Heart right ventricle (tissue), 16 donors: ENCODE measurements around the gene SLC29A4. TPM values are rescaled to one million over a fixed set of nuclear protein-coding genes. Genes with fewer than 3 reads are reported as not detected.
"Not testable (repeated sequence)": the region's sequence is repeated elsewhere in the genome, so short reads cannot be mapped to it uniquely, and the experiment has no call there.

ENCODE experiments used
- ATAC-seq, 8 donors: fragments of 200-7000 bp; cut with Tn5 transposase; one replicate each; pipeline ENCODE4 v1.9.1; 2020; ENCODE audit warnings: mild to moderate bottlenecking in 8 of 8, moderate library complexity in 8 of 8, moderate number of reproducible peaks in 1 of 8
- DNase-seq, 2 donors: peaks; one replicate each; pipeline ENCODE4 v3.0.0-alpha.2; 2020
- H3K27ac ChIP-seq, 10 donors: fragments of 200-600 bp; sonication (generic) in 2 of 10; one replicate each; pipeline versions ENCODE4 v1.5.0 to v1.8.0; 2020 to 2022; ENCODE audit warnings: mild to moderate bottlenecking in 3 of 10
- H3K27me3 ChIP-seq, 7 donors: fragments of 200-600 bp; one replicate each; pipeline ENCODE4 v1.8.0; 2021 to 2022; ENCODE audit warnings: mild to moderate bottlenecking in 2 of 7
- H3K36me3 ChIP-seq, 9 donors: fragments of 200-600 bp; sonication (generic) in 1 of 9; one replicate each; pipeline versions ENCODE4 v1.5.0 to v1.8.0; 2020 to 2022; ENCODE audit warnings: mild to moderate bottlenecking in 2 of 9
- H3K4me1 ChIP-seq, 9 donors: fragments of 200-600 bp; sonication (generic) in 1 of 9; one replicate each; pipeline versions ENCODE4 v1.5.0 to v1.8.0; 2020 to 2022; ENCODE audit warnings: mild to moderate bottlenecking in 4 of 9
- H3K4me3 ChIP-seq, 10 donors: fragments of 200-600 bp; sonication (generic) in 2 of 10; one replicate each; pipeline versions ENCODE4 v1.5.0 to v1.8.0; 2020 to 2022; ENCODE audit warnings: mild to moderate bottlenecking in 7 of 10, moderate library complexity in 2 of 10
- H3K9me3 ChIP-seq, 11 donors: fragments of 200-600 bp in 10 of 11; sonication (generic) in 2 of 11; one replicate each; pipeline versions ENCODE4 v1.5.0 to v1.8.0; 2013 to 2022; ENCODE audit warnings: mild to moderate bottlenecking in 2 of 11, control low read depth in 1 of 11, moderate library complexity in 1 of 11
- WGBS, 2 donors: extraction: QIAGEN DNeasy Blood & Tissue Kit; methylation state at CpG; one replicate each; pipeline ENCODE4 v1.1.7; 2013; ENCODE audit warnings: inconsistent platforms in 1 of 2; 5-methylcytosine and 5-hydroxymethylcytosine counted together
- intact Hi-C, 10 donors: fragments of 100-400 bp; cut with DNase I; formaldehyde crosslinking; loops; one replicate each; pipeline versions ENCODE4 v1.11.1 to v1.14.2; 2022
- polyA plus RNA-seq, 2 donors: library from polyadenylated mRNA; stranded (reverse); fragments of 200-250 nt; gene quantifications; one replicate each; pipeline ENCODE4 v1.2.3, GENCODE V29; 2013
- total RNA-seq, 10 donors: library from RNA; stranded (reverse); fragmentation: NEBNext Ultra II Directional in 3 of 10; extraction: Animal tissue kit (Norgen Biotek cat#: 25700) in 3 of 10; gene quantifications; one replicate each; pipeline versions ENCODE4 v1.2.1 to v1.2.4, GENCODE V29; 2021 to 2023
- TF ChIP-seq, protein P1 (sequence below), 9 donors: fragments of 200-600 bp; sonication (generic) in 2 of 9; IDR thresholded peaks; one replicate each; pipeline versions ENCODE4 v1.5.0 to v1.8.0; 2021 to 2022; ENCODE audit warnings: antibody characterized with exemption in 9 of 9, mild to moderate bottlenecking in 5 of 9, moderate library complexity in 1 of 9
- donor health status: Arrhythmogenic right ventricular cardiomyopathy.
- donor health status: ischemic (EF 13 %, LVEDD 7.1; RV severe dilation, severe dysfunction).
- donor health status: healthy with polysubstance abuse.
- donor health status: DM: no; HTN: yes; CAD: no.
- donor health status: DM: no; HTN: no; CAD: no.
- donor health status: ischemic (EF 25% LVEDD 6.9; RV normal size, moderate dysfunction).
- donor health status: ischemic (EF 25% LVEDD 5.7; RV mildly dilated, moderate dysfunction).
- donor health status: healthy.
- donor health status: DM: yes; HTN: yes; CAD: no.
- donor health status: Ischemic cardiomyopathy.
- donor health status: ischemic (EF 35%, LVEDD 5.7; RV mildly dilated, moderate dysfunction).
- donor health status: nonischemic (EF 11% LVEDD 7.7; RV severe dilation, severe dysfunction).
- donor health status: DM: yes; HTN: yes; CAD: no.
- donor health status: PGD.
- donor health status: ischemic (EF 29% LVEDD 5.4; RV normal size, mild dysfunction).
- donor health status: nonischemic (EF 23%, LVEDD 6.1; RV moderate dilation, normal function).

SLC29A4 gene
- total and polyA plus RNA-seq, 12 donors = 0.94 to 5.3 (median 2.1) TPM

DNA sequence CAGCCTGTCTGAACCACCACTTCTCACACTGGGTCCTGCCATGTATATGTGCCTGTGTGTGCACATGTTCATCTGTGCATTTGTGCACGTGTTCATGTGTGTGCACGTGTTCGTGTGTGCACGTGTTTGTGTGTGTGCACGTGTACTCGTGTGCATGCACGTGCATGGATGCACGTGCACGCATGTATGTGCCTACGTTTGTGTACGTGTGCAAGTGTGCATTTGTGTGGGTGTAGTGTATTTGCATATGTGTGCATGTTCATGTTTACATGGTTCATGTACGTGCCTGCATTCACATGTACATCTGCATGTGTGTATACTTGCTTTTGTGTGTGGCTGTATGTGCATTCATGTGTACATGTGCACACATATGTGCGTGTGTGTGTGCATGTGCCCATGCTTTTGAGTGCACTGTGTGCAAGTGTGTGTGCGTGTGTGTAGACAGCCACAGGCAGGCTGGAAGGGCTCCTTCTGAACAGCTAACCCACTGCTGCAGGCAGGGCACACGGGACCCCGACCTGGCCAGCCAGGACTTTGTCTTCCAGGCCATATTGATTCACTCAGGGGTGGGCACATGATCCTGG lies 28.2 kb downstream of the SLC29A4 start:
- DNase-seq (no peak), ATAC-seq (no peak)
- TF ChIP-seq, protein P1, sequence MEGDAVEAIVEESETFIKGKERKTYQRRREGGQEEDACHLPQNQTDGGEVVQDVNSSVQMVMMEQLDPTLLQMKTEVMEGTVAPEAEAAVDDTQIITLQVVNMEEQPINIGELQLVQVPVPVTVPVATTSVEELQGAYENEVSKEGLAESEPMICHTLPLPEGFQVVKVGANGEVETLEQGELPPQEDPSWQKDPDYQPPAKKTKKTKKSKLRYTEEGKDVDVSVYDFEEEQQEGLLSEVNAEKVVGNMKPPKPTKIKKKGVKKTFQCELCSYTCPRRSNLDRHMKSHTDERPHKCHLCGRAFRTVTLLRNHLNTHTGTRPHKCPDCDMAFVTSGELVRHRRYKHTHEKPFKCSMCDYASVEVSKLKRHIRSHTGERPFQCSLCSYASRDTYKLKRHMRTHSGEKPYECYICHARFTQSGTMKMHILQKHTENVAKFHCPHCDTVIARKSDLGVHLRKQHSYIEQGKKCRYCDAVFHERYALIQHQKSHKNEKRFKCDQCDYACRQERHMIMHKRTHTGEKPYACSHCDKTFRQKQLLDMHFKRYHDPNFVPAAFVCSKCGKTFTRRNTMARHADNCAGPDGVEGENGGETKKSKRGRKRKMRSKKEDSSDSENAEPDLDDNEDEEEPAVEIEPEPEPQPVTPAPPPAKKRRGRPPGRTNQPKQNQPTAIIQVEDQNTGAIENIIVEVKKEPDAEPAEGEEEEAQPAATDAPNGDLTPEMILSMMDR (IDR thresholded peaks at IDR 0.05) = no peak
- peaks cover 0 to 92% (median 36%) of the 10 kb centered on the region in 9 donors for H3K36me3 ChIP-seq
- intact Hi-C loops = no loop called here
- no peaks in the 10 kb centered on the region for H3K27me3 ChIP-seq
- no peak overlapping the region for H3K27ac ChIP-seq
- 91 to 95% methylated on average over 16 of the region's 16 CpGs for WGBS, 2 donors
- H3K4me3 ChIP-seq = no peak overlapping the region
- no peaks in the 10 kb centered on the region for H3K9me3 ChIP-seq
- H3K4me1 ChIP-seq = no peaks in the 10 kb centered on the region

DNA sequence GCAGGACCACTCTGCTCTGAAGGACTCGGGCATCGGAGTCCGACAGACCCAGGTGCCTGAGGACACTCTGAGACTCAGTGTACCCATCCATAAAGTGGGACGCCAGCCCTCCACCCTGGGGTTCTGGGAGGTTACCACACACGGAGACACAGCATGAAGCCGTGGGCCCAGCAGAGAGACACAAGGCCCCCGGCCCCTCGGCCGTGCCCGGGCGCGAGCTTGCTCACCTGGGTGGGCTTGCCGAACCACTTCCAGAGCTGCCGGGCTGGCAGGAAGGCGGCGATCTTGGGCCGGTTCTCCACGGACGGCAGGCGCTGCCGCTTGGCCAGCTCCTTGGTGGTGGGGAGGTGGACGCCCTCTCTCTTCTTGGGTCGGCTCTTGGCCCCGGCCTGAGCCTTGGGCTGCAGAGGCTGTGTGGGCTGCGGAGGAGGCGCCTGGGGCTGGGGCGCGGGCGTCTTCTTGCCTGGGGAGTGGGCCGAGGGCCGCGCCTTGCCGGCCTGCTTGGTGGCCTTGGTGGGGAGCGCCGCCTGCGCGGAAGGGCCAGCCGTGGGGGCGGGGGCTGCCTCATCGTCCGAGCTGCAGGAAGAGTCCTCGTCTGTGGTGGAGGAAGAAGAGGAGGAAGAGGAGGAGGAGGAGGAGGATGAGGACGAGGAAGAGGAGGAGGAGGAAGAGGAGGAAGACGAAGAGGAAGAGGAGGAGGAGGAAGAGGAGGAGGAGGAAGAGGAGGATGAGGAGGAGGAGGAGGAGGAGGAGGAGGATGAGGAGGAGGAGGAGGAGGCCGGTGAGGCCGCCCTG lies 29.7 kb downstream of the SLC29A4 start:
- intact Hi-C loops, ATAC-seq, H3K9me3 ChIP-seq, H3K4me3 ChIP-seq, H3K27ac ChIP-seq, DNase-seq, H3K4me1 ChIP-seq, H3K27me3 ChIP-seq: not testable (repeated sequence)
- 90 to 91% methylated on average over 34 to 37 of the region's 46 CpGs for WGBS, 2 donors
- H3K36me3 ChIP-seq = peaks cover 0 to 94% (median 34%) of the 10 kb centered on the region in 9 donors

DNA sequence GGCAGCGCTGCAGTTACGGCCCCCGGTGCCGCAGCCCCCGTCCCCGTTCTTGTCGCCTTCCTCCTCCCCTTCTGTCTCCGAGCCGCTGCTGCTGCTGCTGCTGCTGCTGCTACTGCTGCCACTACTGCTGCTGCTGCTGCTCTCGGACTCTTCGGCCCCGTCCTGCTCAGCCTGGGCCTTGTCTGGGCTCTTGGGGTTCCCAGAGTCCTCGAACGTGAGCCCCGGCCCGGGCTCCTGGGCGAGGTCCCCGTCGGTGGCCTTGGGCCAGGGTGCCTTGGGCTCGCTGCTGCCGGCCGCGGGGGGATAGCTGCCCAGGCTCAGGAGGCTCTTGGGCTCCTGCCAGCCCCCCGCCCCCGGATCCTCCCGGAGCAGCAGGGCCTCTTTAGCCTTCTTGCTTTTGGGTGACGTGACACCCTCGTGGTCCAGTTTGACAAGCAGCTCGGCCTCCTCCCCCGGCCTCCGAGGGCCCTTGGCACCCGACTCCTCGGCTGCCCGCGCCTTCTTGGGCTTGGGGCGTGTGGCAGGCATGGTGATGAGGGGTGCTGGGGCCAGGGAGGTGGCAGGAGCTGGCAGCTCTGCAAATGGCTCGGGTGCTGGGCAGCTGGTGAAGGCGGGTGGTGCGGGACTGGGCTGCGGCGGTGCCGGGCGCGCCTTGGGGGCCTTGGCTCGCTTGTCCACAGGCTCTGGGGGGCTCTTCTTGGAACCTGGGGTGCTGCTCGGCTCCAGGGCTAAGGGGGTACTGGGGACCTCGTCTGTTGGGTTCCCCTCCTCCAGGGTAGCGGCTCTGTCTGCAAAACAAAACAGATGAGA lies 30.5 kb downstream of the SLC29A4 start:
- not testable (repeated sequence) for H3K27ac ChIP-seq
- 77 to 82% methylated on average over 43 to 47 of the region's 48 CpGs for WGBS, 2 donors

DNA sequence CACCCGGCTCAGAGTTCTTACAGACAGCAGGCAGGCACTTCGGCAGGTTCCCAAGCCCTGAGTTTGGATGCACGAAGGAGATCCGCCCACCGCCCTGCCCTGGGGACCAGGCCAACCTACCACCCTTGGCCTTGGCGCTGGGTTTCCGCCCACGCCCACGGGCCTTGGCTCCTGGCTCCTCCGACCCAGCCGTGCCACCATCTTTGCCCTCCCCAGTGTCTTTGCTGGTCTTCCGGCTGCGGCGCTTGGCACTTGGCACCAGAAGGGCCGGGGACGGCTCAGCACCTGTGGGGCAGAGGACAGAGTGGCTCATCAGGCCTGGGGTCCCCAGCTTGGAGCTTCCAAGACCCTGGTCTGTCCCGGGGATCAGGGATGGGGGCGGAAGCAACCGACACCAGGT lies 32.1 kb downstream of the SLC29A4 start:
- peak in 2 of 8 donors; percentile 9 to 23 for ATAC-seq
- H3K27ac ChIP-seq = no peak overlapping the region
- intact Hi-C loops = no loop called here
- peaks cover 0 to 19% (median 11%) of the 10 kb centered on the region in 11 donors for H3K9me3 ChIP-seq
- 91 to 94% methylated on average over 17 to 19 of the region's 19 CpGs for WGBS, 2 donors
- H3K27me3 ChIP-seq = no peaks in the 10 kb centered on the region
- H3K4me3 ChIP-seq = no peak overlapping the region
- no peak for DNase-seq
- no peaks in the 10 kb centered on the region for H3K4me1 ChIP-seq
- TF ChIP-seq, protein P1 (IDR thresholded peaks at IDR 0.05) = no peak
- H3K36me3 ChIP-seq = peaks cover 0 to 95% (median 47%) of the 10 kb centered on the region in 9 donors

More for the DNA sequence above, 30.5 kb downstream of the SLC29A4 start:
- H3K9me3 ChIP-seq, H3K4me3 ChIP-seq, H3K4me1 ChIP-seq, ATAC-seq, intact Hi-C loops, DNase-seq, H3K27me3 ChIP-seq: not testable (repeated sequence)
- peaks cover 0 to 94% (median 34%) of the 10 kb centered on the region in 9 donors for H3K36me3 ChIP-seq

DNA sequence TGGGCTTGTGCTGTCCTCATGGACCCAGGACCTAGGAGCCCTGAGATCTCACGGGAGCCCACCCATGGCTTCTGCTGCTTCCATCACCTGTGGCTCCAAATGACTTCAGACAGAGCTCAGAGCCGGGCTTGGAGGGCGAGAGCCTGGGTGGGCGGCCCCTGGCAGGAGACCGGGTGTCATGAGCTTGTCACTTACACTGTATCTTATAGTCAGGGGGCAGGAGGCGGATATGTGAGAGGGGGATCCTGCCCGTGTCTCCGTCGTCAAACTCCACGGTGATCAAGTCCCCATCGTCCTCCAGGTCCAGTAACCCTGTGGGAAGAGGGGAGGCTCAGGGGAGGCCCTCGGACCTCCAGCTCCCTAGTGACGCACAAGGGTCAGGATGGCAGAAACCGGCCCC lies 33.0 kb downstream of the SLC29A4 start:
- peaks cover 0 to 95% (median 53%) of the 10 kb centered on the region in 9 donors for H3K36me3 ChIP-seq
- no peak for ATAC-seq
- no peaks in the 10 kb centered on the region for H3K27me3 ChIP-seq
- TF ChIP-seq, protein P1 (IDR thresholded peaks at IDR 0.05) = no peak
- no peak for DNase-seq
- WGBS, 2 donors = 95 to 98% methylated on average over 14 of the region's 14 CpGs
- H3K4me3 ChIP-seq = no peak overlapping the region
- H3K27ac ChIP-seq = no peak overlapping the region
- intact Hi-C loops = no loop called here
- H3K4me1 ChIP-seq = no peaks in the 10 kb centered on the region
- peaks cover 0 to 19% (median 11%) of the 10 kb centered on the region in 11 donors for H3K9me3 ChIP-seq

DNA sequence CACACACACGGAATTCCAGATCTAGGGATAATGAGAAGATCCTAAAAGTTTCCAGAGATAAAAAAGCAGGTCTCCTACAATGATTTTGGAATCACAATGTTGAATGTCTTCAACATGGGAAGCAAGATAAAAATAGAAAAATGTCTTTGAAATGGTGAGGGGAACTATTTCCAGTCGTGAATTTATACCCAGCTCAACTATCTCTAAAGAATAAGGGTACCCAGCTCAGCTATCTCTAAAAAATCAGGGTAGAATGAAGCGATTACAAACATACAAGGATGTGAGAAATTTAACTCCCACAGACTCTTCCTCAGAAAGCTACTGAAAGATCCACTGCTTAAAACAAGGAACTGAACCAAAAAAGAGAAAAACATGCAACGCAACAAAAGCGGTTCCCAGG lies 35.9 kb downstream of the SLC29A4 start:
- H3K4me3 ChIP-seq, DNase-seq, ATAC-seq, H3K27ac ChIP-seq, intact Hi-C loops, H3K27me3 ChIP-seq, H3K4me1 ChIP-seq: not testable (repeated sequence)
- 97 to 98% methylated on average over 5 of the region's 5 CpGs for WGBS, 2 donors
- Histone ChIP-seq H3K36me3 (peaks cover 0 to 98% (median 47%) of the 10 kb centered on the region in 9 donors), H3K9me3 (peaks cover 0 to 19% (median 11%) of the 10 kb centered on the region in 11 donors)
